Brain microvascular endothelial cell (primary cell): ENCODE measurements around the gene IGF1R.

ENCODE experiments used
- DNase-seq: peaks from one replicate; pipeline ENCODE4 v3.0.0-alpha.2; 2020
- H3K27ac ChIP-seq: fragments of 250-450 bp; sonication (Bioruptor Pico); 2 replicates; pipeline ENCODE4 v1.5.1; 2020; ENCODE audit warnings: mild to moderate bottlenecking, moderate library complexity
- H3K27me3 ChIP-seq: fragments of 250-450 bp; sonication (Bioruptor Pico); replicated peaks from 2 replicates; pipeline ENCODE4 v1.5.1; 2020; ENCODE audit warnings: mild to moderate bottlenecking
- H3K36me3 ChIP-seq: fragments of 250-450 bp; sonication (Bioruptor Pico); replicated peaks from 2 replicates; pipeline ENCODE4 v1.5.1; 2020; ENCODE audit warnings: mild to moderate bottlenecking
- H3K4me3 ChIP-seq: 2 replicates; pipeline ENCODE4 v1.5.1; 2011; ENCODE audit warnings: low read depth, mild to moderate bottlenecking, control low read depth, low read length, moderate library complexity
- CTCF ChIP-seq: IDR thresholded peaks from 2 replicates; pipeline ENCODE4 v1.5.1; 2011; ENCODE audit warnings: low read depth, mild to moderate bottlenecking, moderate library complexity, low read length, control low read depth, inconsistent platforms; ENCODE audit errors: missing control alignments
- in situ Hi-C: cut with HindIII; loops from 2 replicates; pipeline ENCODE4 v1.10.0; 2017; ENCODE audit warnings: low sequenced_read_pairs, low pct_ligation_motif_present

Gene IGF1R

GRCh38 chr15:98786717-98787116 lies 138.4 kb downstream of the IGF1R start:
- in situ Hi-C loops: no loop called here
- no peak for DNase-seq
- Histone ChIP-seq H3K27ac (no peak overlapping the region), H3K36me3 (no peaks in the 10 kb centered on the region), H3K27me3 (no peaks in the 10 kb centered on the region), H3K4me3 (no peak overlapping the region)
- no peak for TF ChIP-seq CTCF

- no peak for TF ChIP-seq CTCF
- Histone ChIP-seq H3K27me3 (no peaks in the 10 kb centered on the region), H3K27ac (no peak overlapping the region), H3K36me3 (no peaks in the 10 kb centered on the region), H3K4me3 (no peak overlapping the region)
- in situ Hi-C loops: no loop called here
- no peak for DNase-seq
Measured at GRCh38 chr15:98787194-98787593, 138.9 kb downstream of the IGF1R start.

- in situ Hi-C loops: no loop called here
- H3K27ac ChIP-seq: no peak overlapping the region
Measured at GRCh38 chr15:98787936-98788757, 139.8 kb downstream of the IGF1R start.

GRCh38 chr15:98789020-98789419 lies 140.7 kb downstream of the IGF1R start:
- Histone ChIP-seq H3K27me3 (no peaks in the 10 kb centered on the region), H3K4me3 (no peak overlapping the region), H3K36me3 (no peaks in the 10 kb centered on the region), H3K27ac (no peak overlapping the region)
- in situ Hi-C loops: no loop called here
- no peak for DNase-seq
- TF ChIP-seq CTCF: no peak

More at GRCh38 chr15:98787936-98788757, 139.8 kb downstream of the IGF1R start:
- Histone ChIP-seq H3K36me3 (no peaks in the 10 kb centered on the region), H3K4me3 (no peak overlapping the region), H3K27me3 (no peaks in the 10 kb centered on the region)
- DNase-seq: no peak
- no peak for TF ChIP-seq CTCF

DNA sequence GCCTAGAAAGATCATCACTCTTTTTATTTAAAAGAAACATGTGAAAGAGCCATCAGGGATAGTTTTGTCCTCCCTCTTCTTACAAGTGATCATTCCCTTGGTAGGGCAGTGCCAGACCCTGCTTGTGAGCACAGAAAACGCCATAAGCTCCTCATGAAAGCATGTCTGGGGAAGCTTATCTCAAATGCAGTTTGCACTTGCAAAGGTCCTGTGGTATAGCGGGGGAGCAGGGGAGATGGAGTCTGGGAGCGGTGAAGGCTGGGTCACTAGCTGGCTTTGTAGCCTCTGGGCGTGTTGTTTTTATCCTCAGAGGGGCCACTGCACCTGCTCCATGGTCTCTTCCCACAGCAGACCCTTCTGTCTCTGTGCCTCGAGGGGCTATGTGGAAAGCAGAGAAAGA lies 141.9 kb downstream of the IGF1R start:
- Histone ChIP-seq H3K4me3 (no peak overlapping the region), H3K36me3 (no peaks in the 10 kb centered on the region), H3K27ac (no peak overlapping the region), H3K27me3 (no peaks in the 10 kb centered on the region)
- DNase-seq: no peak
- in situ Hi-C loops: no loop called here
- no peak for TF ChIP-seq CTCF
